Left renal pelvis (tissue), 4 donors: ENCODE measurements around the gene COBLL1. TPM values are rescaled to one million over a fixed set of nuclear protein-coding genes. Genes with fewer than 3 reads are reported as not detected.

Experiments
- DNase-seq, 4 donors: peaks; one replicate each; pipeline ENCODE4 v3.0.0-alpha.2; 2013; ENCODE audit warnings: low read depth in 4 of 4, low spot score in 3 of 4
- polyA plus RNA-seq, 4 donors: library from polyadenylated mRNA; unstranded; fragments of 120-200 nt; gene quantifications; one replicate each; pipeline ENCODE4 v1.2.1, GENCODE V29; 2013; ENCODE audit not compliant: insufficient read length in 4 of 4

COBLL1 gene
- polyA plus RNA-seq, 4 donors = 9.3 to 158 (median 132) TPM

GRCh38 chr2:164859251-164859818 lies 17.7 kb upstream of the COBLL1 start:
- DNase-seq = no peak

GRCh38 chr2:164852086-164852485 lies 10.5 kb upstream of the COBLL1 start:
- DNase-seq = no peak

- DNase-seq = no peak
These were observed 8.6 kb upstream of the COBLL1 start for GRCh38 chr2:164850235-164850634.

GRCh38 chr2:164849506-164849905 lies 7.9 kb upstream of the COBLL1 start:
- DNase-seq = no peak

GRCh38 chr2:164847981-164848741 lies 6.5 kb upstream of the COBLL1 start:
- DNase-seq = no peak

GRCh38 chr2:164847291-164847690 lies 5.7 kb upstream of the COBLL1 start:
- no peak for DNase-seq

- no peak for DNase-seq
These were observed 4.7 kb upstream of the COBLL1 start for GRCh38 chr2:164846276-164846675.

GRCh38 chr2:164843346-164843911 lies 1.8 kb upstream of the COBLL1 start:
- DNase-seq = no peak

GRCh38 chr2:164842624-164842966 lies 972 bp upstream of the COBLL1 start:
- DNase-seq = no peak

- no peak for DNase-seq
These were observed 499 bp downstream of the COBLL1 start for GRCh38 chr2:164840930-164841718.

GRCh38 chr2:164840458-164840929 lies 1.1 kb downstream of the COBLL1 start:
- peak in 1 of 4 donors; percentile 31 for DNase-seq

GRCh38 chr2:164839914-164840457 lies 1.6 kb downstream of the COBLL1 start:
- no peak for DNase-seq

GRCh38 chr2:164837807-164838206 lies 3.8 kb downstream of the COBLL1 start:
- DNase-seq = no peak

GRCh38 chr2:164836907-164837306 lies 4.7 kb downstream of the COBLL1 start:
- no peak for DNase-seq

- DNase-seq = no peak
These were observed 6.3 kb downstream of the COBLL1 start for GRCh38 chr2:164835302-164835701.

- DNase-seq = no peak
These were observed 9.7 kb downstream of the COBLL1 start for GRCh38 chr2:164831887-164832286.

GRCh38 chr2:164831180-164831579 lies 10.4 kb downstream of the COBLL1 start:
- DNase-seq = no peak

GRCh38 chr2:164826293-164827243 lies 15.1 kb downstream of the COBLL1 start:
- no peak for DNase-seq

GRCh38 chr2:164824872-164825271 lies 16.8 kb downstream of the COBLL1 start:
- DNase-seq = no peak

GRCh38 chr2:164823126-164823525 lies 18.5 kb downstream of the COBLL1 start:
- no peak for DNase-seq
